K562 (cell line): Measurements from ENCODE around the gene MAN1A1. TPM values are rescaled to one million over a fixed set of nuclear protein-coding genes. Genes with fewer than 3 reads are reported as not detected.
"Not testable (repeated sequence)": the region's sequence is repeated elsewhere in the genome, so short reads cannot be mapped to it uniquely, and the experiment has no call there.

Experiments used
- ATAC-seq: fragments of 200-7000 bp; cut with Tn5 transposase; 3 replicates; pipeline ENCODE4 v1.9.1; 2020; ENCODE audit warnings: moderate library complexity
- BruUV-seq: library from RNA; stranded (reverse); fragments of 400-500 nt; replicated peaks from 2 replicates; lab custom pipeline; 2021; lab: Mats Ljungman, UMichigan
- CTCF ChIA-PET: fragments of 300-600 bp; formaldehyde crosslinking; extraction: SDS; loops from one replicate; lab custom pipeline; 2021; ENCODE audit warnings: low intra/inter-chr PET ratio; lab: Yijun Ruan, JAX
- POLR2A ChIA-PET: fragments of 300-600, 350-650 bp; sonication (Branson Sonifier 250); formaldehyde crosslinking; extraction: SDS; loops from one replicate; lab custom pipeline; 2021; ENCODE audit warnings: antibody characterized with exemption, inconsistent platforms; lab: Yijun Ruan, JAX
- DNase-seq, 4 experiments: peaks; one replicate each; pipeline versions ENCODE4 v3.0.0 to v3.0.0-alpha.2; 2011 to 2018; ENCODE audit warnings: low spot score in 3 of 4, mixed read lengths in 3 of 4; ENCODE audit errors: extremely low read depth in 1 of 4
- FAIRE-seq: peaks from 2 replicates; lab custom pipeline; 2011; peaks lifted over from hg19 to GRCh38; lab: Jason Lieb, UNC
- H2AFZ ChIP-seq: 2 replicates; pipeline ENCODE4 v1.6.0; 2011; ENCODE audit warnings: low read depth, low read length, control low read depth, inconsistent platforms
- H3K27ac ChIP-seq: fragments of 200-600 bp; 3 replicates; pipeline ENCODE4 v1.8.0; 2011; ENCODE audit warnings: low read depth, mild to moderate bottlenecking, control low read depth, inconsistent platforms, low read length, moderate library complexity, mixed read lengths; ENCODE audit errors: extremely low read depth
- H3K27me3 ChIP-seq, 2 experiments: fragments of 300-600 bp in 1 of 2; 2 replicates in 1 of 2; 3 replicates in 1 of 2; pipeline versions ENCODE4 v1.6.0 to v1.8.0; 2011; ENCODE audit warnings: inconsistent platforms in 2 of 2, low read length in 2 of 2, mild to moderate bottlenecking in 1 of 2, mixed read lengths in 1 of 2, moderate library complexity in 1 of 2; ENCODE audit not compliant: control insufficient read depth in 2 of 2, insufficient read depth in 2 of 2
- H3K36me3 ChIP-seq: fragments of 300-600 bp; 3 replicates; pipeline ENCODE4 v1.8.0; 2011; ENCODE audit warnings: mild to moderate bottlenecking, low read length, inconsistent platforms; ENCODE audit not compliant: control insufficient read depth, insufficient read depth
- H3K4me1 ChIP-seq, 2 experiments: fragments of 200-600 bp in 1 of 2; replicated peaks in 1 of 2; 2 replicates in 1 of 2; 3 replicates in 1 of 2; pipeline versions ENCODE4 v1.5.1 to v1.8.0; 2011; ENCODE audit warnings: inconsistent platforms in 2 of 2, low read length in 2 of 2, mild to moderate bottlenecking in 1 of 2, mixed read lengths in 1 of 2, moderate library complexity in 1 of 2; ENCODE audit not compliant: control insufficient read depth in 2 of 2, insufficient read depth in 2 of 2
- H3K4me2 ChIP-seq: 2 replicates; pipeline ENCODE4 v1.6.1; 2011; ENCODE audit warnings: low read length, control low read depth, inconsistent platforms, mixed read lengths; ENCODE audit not compliant: insufficient read depth
- H3K4me3 ChIP-seq: fragments of 200-600 bp; sonication (generic), shearing (Covaris generic); 2 replicates; pipeline ENCODE4 v1.5.1; 2016; ENCODE audit warnings: control low read depth, inconsistent platforms
- H3K79me2 ChIP-seq: fragments of 200-600 bp; 3 replicates; pipeline ENCODE4 v1.8.0; 2011; ENCODE audit warnings: low read length, inconsistent platforms; ENCODE audit not compliant: control insufficient read depth, insufficient read depth
- H3K9ac ChIP-seq, 2 experiments: 2 replicates each; pipeline versions ENCODE4 v1.6.0 to v1.6.1; 2011; ENCODE audit warnings: low read depth in 2 of 2, low read length in 2 of 2, control low read depth in 1 of 2, inconsistent platforms in 1 of 2, mild to moderate bottlenecking in 1 of 2, mixed read lengths in 1 of 2; ENCODE audit not compliant: insufficient read depth in 1 of 2
- H3K9me1 ChIP-seq: one replicate; pipeline ENCODE4 v1.6.0; 2011; ENCODE audit warnings: inconsistent platforms, mild to moderate bottlenecking, low read length, moderate library complexity; ENCODE audit not compliant: control insufficient read depth, insufficient read depth
- H3K9me3 ChIP-seq: replicated peaks from 2 replicates; pipeline ENCODE4 v1.5.1; 2011; ENCODE audit warnings: low read depth, low read length, inconsistent platforms; ENCODE audit not compliant: control insufficient read depth, insufficient read depth
- H4K20me1 ChIP-seq: replicated peaks from 2 replicates; pipeline ENCODE4 v1.6.1; 2011; ENCODE audit warnings: low read length, inconsistent platforms, mixed read lengths; ENCODE audit not compliant: control insufficient read depth, insufficient read depth
- ARID1B ChIP-seq: fragments of 450-650 bp; IDR thresholded peaks from 2 replicates; pipeline ENCODE4 v1.6.1; 2016; ENCODE audit warnings: antibody characterized with exemption, mild to moderate bottlenecking, inconsistent platforms
- CBFA2T3 ChIP-seq: fragments of 450-650 bp; IDR thresholded peaks from 2 replicates; pipeline ENCODE4 v1.6.1; 2017
- CEBPG ChIP-seq, 3 experiments: fragments of 200-800 bp in 1 of 3; sonication (Bioruptor generic) in 1 of 3; sonication (generic) in 1 of 3; formaldehyde crosslinking in 1 of 3; IDR thresholded peaks in 2 of 3; conservative IDR thresholded peaks in 1 of 3; 2 replicates each; pipeline versions ENCODE4 v1.6.1 to v1.8.0; 2016 to 2022; ENCODE audit warnings: missing compliant biosample characterization in 2 of 3, missing genetic modification characterization in 2 of 3, mild to moderate bottlenecking in 1 of 3, missing genetic modification reagents in 1 of 3
- CXXC5 ChIP-seq: fragments of 250-450 bp; sonication (Bioruptor Pico); IDR thresholded peaks from 2 replicates; pipeline ENCODE4 v1.8.0; 2022; ENCODE audit warnings: inconsistent platforms, mild to moderate bottlenecking, moderate library complexity
- DIDO1 ChIP-seq: fragments of 450-650 bp; IDR thresholded peaks from 2 replicates; pipeline ENCODE4 v1.6.1; 2016; ENCODE audit warnings: low read depth, missing biosample characterization, missing genetic modification characterization
- EGR1 ChIP-seq: fragments of 450-650 bp; conservative IDR thresholded peaks from 2 replicates; pipeline ENCODE4 v1.6.1; 2017; ENCODE audit warnings: mild to moderate bottlenecking
- GATA2 ChIP-seq: sonication (generic); formaldehyde crosslinking; IDR thresholded peaks from 2 replicates; pipeline ENCODE4 v1.4.0; 2020; ENCODE audit warnings: mild to moderate bottlenecking, missing genetic modification reagents
- NCOA2 ChIP-seq, 2 experiments: fragments of 450-650 bp; IDR thresholded peaks; 2 replicates each; pipeline ENCODE4 v1.6.1; 2018; ENCODE audit warnings: mild to moderate bottlenecking in 2 of 2, moderate library complexity in 1 of 2; ENCODE audit not compliant: partially characterized antibody in 2 of 2
- NR4A1 ChIP-seq, 2 experiments: fragments of 250-450 bp in 1 of 2; fragments of 450-650 bp in 1 of 2; sonication (Bioruptor Pico) in 1 of 2; IDR thresholded peaks; 2 replicates each; pipeline versions ENCODE4 v1.4.0 to v1.6.1; 2016 to 2020; ENCODE audit warnings: mild to moderate bottlenecking in 2 of 2, missing compliant biosample characterization in 1 of 2, missing genetic modification characterization in 1 of 2, moderate library complexity in 1 of 2
- RHOXF2B ChIP-seq: fragments of 250-450 bp; sonication (Bioruptor Pico); conservative IDR thresholded peaks from 2 replicates; pipeline ENCODE4 v1.5.1; 2021
- SAFB2 ChIP-seq: fragments of 200-400 bp; formaldehyde crosslinking; IDR thresholded peaks from 2 replicates; pipeline ENCODE4 v1.6.1; 2018; ENCODE audit warnings: borderline replicate concordance, low read length, low read depth, moderate library complexity; ENCODE audit not compliant: severe bottlenecking
- SREBF1 ChIP-seq: fragments of 150-350 bp; IDR thresholded peaks from 2 replicates; pipeline ENCODE4 v1.6.1; 2014; ENCODE audit warnings: antibody characterized with exemption, low read depth, low read length, borderline replicate concordance
- ZNF785 ChIP-seq: fragments of 250-450 bp; sonication (Bioruptor Pico); IDR thresholded peaks from 2 replicates; pipeline ENCODE4 v1.4.0; 2020; ENCODE audit warnings: mild to moderate bottlenecking
- WGBS: fragments of 100-300 bp; shearing (Covaris generic); methylation state at CpG from one replicate; pipeline ENCODE4 v1.1.6; 2016; ENCODE audit warnings: low coverage, mixed read lengths; ENCODE audit not compliant: insufficient coverage; ENCODE audit errors: missing lambda C conversion rate; 5-methylcytosine and 5-hydroxymethylcytosine counted together
- in situ Hi-C: fragments of 300-500 bp; cut with MboI; formaldehyde crosslinking; loops from 4 replicates; pipeline ENCODE4 v1.15.0; 2018; ENCODE audit warnings: inconsistent platforms, mixed read lengths
- intact Hi-C: fragments of 100-400 bp; cut with micrococcal nuclease; formaldehyde crosslinking; loops from 2 replicates; pipeline ENCODE4 v1.14.2; 2022
- polyA plus RNA-seq, 8 experiments: library from polyadenylated mRNA; depleted of rRNA in 4 of 8; stranded (reverse) in 5 of 8; unstranded in 3 of 8; fragments of >200 nt; fragmentation: Nextera tagmentation in 2 of 8; fragmentation: Illumina TruSeq in 1 of 8; extraction: Ambion mirVana in 2 of 8; extraction: Trizol in 1 of 8; gene quantifications; 2 replicates each; pipeline versions ENCODE4 v1.2.1 to v1.2.3, GENCODE V29; 2011 to 2014; ENCODE audit warnings: inconsistent platforms in 1 of 8, missing spikeins in 1 of 8
- total RNA-seq, 7 experiments: library from RNA; depleted of rRNA in 6 of 7; stranded (reverse); fragments of >200 nt in 6 of 7; fragmentation: Illumina TruSeq in 2 of 7; extraction: Trizol in 2 of 7; gene quantifications; 2 replicates each; pipeline versions ENCODE4 v1.2.1 to v1.2.3, GENCODE V29; 2011 to 2021; ENCODE audit warnings: low replicate concordance in 1 of 7
- TF ChIP-seq, protein P1 (sequence below): sonication (generic); formaldehyde crosslinking; IDR thresholded peaks from 2 replicates; pipeline ENCODE4 v1.8.1; 2023; ENCODE audit warnings: mild to moderate bottlenecking, missing genetic modification reagents

MAN1A1 gene
- total and polyA plus RNA-seq, 9 of the 15 experiments (the other 6 are each of a cell fraction or from before 2014, with no cell fraction given): 24.5 to 78.4 (median 59.7) TPM

DNA sequence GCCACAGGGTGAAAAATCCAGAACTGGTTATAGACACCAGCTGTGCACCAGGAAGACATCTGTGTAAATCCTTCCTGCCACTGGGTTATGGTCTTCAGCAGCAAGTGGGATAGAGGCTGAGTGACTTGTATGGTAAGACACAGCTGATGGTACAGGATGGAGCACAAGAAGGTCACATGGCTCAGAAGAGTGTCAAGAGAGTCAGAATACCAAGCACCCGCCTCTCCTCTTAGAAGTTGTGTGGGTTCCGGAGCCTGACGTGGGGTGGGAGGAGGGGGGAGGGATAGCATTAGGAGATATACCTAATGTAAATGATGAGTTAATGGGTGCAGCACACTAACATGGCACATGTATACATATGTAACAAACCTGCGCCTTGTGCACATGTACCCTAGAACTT is 193.5 kb downstream of the MAN1A1 start:
- 77% methylated on average over 4 of the region's 4 CpGs for WGBS
- H3K9me1 ChIP-seq, H3K4me2 ChIP-seq, H4K20me1 ChIP-seq, H2AFZ ChIP-seq, H3K27me3 ChIP-seq, H3K9me3 ChIP-seq, H3K4me1 ChIP-seq, ATAC-seq, FAIRE-seq, H3K9ac ChIP-seq, H3K36me3 ChIP-seq, CTCF ChIA-PET, H3K27ac ChIP-seq, in situ Hi-C loops, H3K79me2 ChIP-seq, intact Hi-C loops, H3K4me3 ChIP-seq, BruUV-seq, DNase-seq: not testable (repeated sequence)
- POLR2A ChIA-PET: interaction anchor here (1.1 kb wide), 1 partner anchor 9 kb away, joined by 3 read pairs; no protein-coding TSS in a partner anchor

GRCh38 chr6:119152187-119152586 is 197.4 kb downstream of the MAN1A1 start:
- ChIA-PET POLR2A (interaction anchor here (0.6 to 1.1 kb wide), 2 partner anchors 15 to 162 kb away, joined by 3 to 6 read pairs; no protein-coding TSS in a partner anchor), CTCF (no interaction called here)
- no peaks in the 10 kb centered on the region for H3K36me3 ChIP-seq
- no peak overlapping the region for H3K9ac ChIP-seq
- no peak overlapping the region for H3K4me2 ChIP-seq
- intact Hi-C loops (no loop called here), in situ Hi-C loops (no loop called here)
- no TSS peak for BruUV-seq
- WGBS: 58% methylated on average over 2 of the region's 3 CpGs
- no peaks in the 10 kb centered on the region for H4K20me1 ChIP-seq
- FAIRE-seq (no peak), ATAC-seq (no peak), DNase-seq (no peak)
- no peak overlapping the region for H3K27ac ChIP-seq
- H3K27me3 ChIP-seq: no peaks in the 10 kb centered on the region
- H3K4me3 ChIP-seq: no peak overlapping the region
- H3K79me2 ChIP-seq: no peaks in the 10 kb centered on the region
- H2AFZ ChIP-seq: no peak overlapping the region
- no peaks in the 10 kb centered on the region for H3K9me1 ChIP-seq
- peaks cover 4% of the 10 kb centered on the region; the same call in 1 of the 2 replicates for H3K9me3 ChIP-seq
- peaks cover 10 to 17% of the 10 kb centered on the region in 2 experiments; a peak in 3 of 5 replicates for H3K4me1 ChIP-seq
- no peak for TF ChIP-seq ZNF785 (CRISPR knock-in tag)
- TF ChIP-seq GATA2 (CRISPR knock-in tag): no peak
- no peak for TF ChIP-seq EGR1
- TF ChIP-seq NR4A1 (CRISPR knock-in tag; IDR thresholded peaks at IDR 0.05): no peak
- no peak for TF ChIP-seq NR4A1 (tag; IDR thresholded peaks at IDR 0.05)
- no peak for TF ChIP-seq RHOXF2B (CRISPR knock-in tag)
- no peak for TF ChIP-seq SAFB2
- no peak for TF ChIP-seq ARID1B
- TF ChIP-seq CEBPG (CRISPR knock-in tag; IDR thresholded peaks at IDR 0.05): no peak
- no peak for TF ChIP-seq CEBPG (tag; conservative IDR thresholded peaks at IDR 0.05 in 1 of 2, IDR thresholded peaks at IDR 0.05 in 1 of 2)
- TF ChIP-seq NCOA2 (IDR thresholded peaks at IDR 0.05; ENCODE audit: partially characterized antibody in 2 of 2): no peak
- TF ChIP-seq CBFA2T3: no peak
- no peak for TF ChIP-seq SREBF1
- TF ChIP-seq CXXC5 (CRISPR knock-in tag): no peak
- TF ChIP-seq, protein P1, sequence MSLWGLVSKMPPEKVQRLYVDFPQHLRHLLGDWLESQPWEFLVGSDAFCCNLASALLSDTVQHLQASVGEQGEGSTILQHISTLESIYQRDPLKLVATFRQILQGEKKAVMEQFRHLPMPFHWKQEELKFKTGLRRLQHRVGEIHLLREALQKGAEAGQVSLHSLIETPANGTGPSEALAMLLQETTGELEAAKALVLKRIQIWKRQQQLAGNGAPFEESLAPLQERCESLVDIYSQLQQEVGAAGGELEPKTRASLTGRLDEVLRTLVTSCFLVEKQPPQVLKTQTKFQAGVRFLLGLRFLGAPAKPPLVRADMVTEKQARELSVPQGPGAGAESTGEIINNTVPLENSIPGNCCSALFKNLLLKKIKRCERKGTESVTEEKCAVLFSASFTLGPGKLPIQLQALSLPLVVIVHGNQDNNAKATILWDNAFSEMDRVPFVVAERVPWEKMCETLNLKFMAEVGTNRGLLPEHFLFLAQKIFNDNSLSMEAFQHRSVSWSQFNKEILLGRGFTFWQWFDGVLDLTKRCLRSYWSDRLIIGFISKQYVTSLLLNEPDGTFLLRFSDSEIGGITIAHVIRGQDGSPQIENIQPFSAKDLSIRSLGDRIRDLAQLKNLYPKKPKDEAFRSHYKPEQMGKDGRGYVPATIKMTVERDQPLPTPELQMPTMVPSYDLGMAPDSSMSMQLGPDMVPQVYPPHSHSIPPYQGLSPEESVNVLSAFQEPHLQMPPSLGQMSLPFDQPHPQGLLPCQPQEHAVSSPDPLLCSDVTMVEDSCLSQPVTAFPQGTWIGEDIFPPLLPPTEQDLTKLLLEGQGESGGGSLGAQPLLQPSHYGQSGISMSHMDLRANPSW (CRISPR knock-in tag): no peak
- TF ChIP-seq DIDO1: no peak
